H1 (cell line): ENCODE measurements around the gene FBXW8. TPM values are rescaled to one million over a fixed set of nuclear protein-coding genes. Genes with fewer than 3 reads are reported as not detected.

Source experiments
- CTCF ChIA-PET: fragments of 300-600 bp; sonication (Branson Sonifier 250); formaldehyde crosslinking; loops from one replicate; lab custom pipeline; 2021; ENCODE audit not compliant: partially characterized antibody; lab: Charles Lee
- POLR2A ChIA-PET: fragments of 300-600 bp; sonication (Branson Sonifier 250); formaldehyde crosslinking; loops from one replicate; lab custom pipeline; 2021; ENCODE audit warnings: inconsistent platforms; ENCODE audit not compliant: partially characterized antibody; lab: Charles Lee
- DNase-seq, 2 experiments: peaks; one replicate each; pipeline versions ENCODE4 v3.0.0 to v3.0.0-alpha.2; 2010 to 2022; ENCODE audit warnings: low spot score in 2 of 2, low read depth in 1 of 2, mixed read lengths in 1 of 2
- FAIRE-seq: peaks from 2 replicates; lab custom pipeline; 2011; peaks lifted over from hg19 to GRCh38; lab: Jason Lieb, UNC
- H2AFZ ChIP-seq: 2 replicates; pipeline ENCODE4 v1.8.1; 2012; ENCODE audit warnings: low read length, inconsistent platforms
- H2AK5ac ChIP-seq: 2 replicates; pipeline ENCODE4 v1.6.1; 2013; ENCODE audit warnings: low read depth, low read length
- H2BK120ac ChIP-seq: replicated peaks from 2 replicates; pipeline ENCODE3; 2013; ENCODE audit warnings: low read depth, low read length, inconsistent platforms
- H2BK12ac ChIP-seq: 2 replicates; pipeline ENCODE4 v1.6.1; 2013; ENCODE audit warnings: low read depth, low read length
- H2BK15ac ChIP-seq: 2 replicates; pipeline ENCODE4 v1.6.1; 2013; ENCODE audit warnings: low read length
- H2BK20ac ChIP-seq: 2 replicates; pipeline ENCODE4 v1.6.1; 2013; ENCODE audit warnings: low read length
- H2BK5ac ChIP-seq: 2 replicates; pipeline ENCODE4 v1.6.1; 2013; ENCODE audit warnings: low read depth, low read length
- H3K14ac ChIP-seq: 2 replicates; pipeline ENCODE4 v1.6.1; 2013; ENCODE audit warnings: inconsistent platforms; ENCODE audit not compliant: insufficient read length
- H3K18ac ChIP-seq: 2 replicates; pipeline ENCODE4 v1.6.1; 2013; ENCODE audit warnings: low read length; ENCODE audit errors: extremely low read depth
- H3K23ac ChIP-seq: 2 replicates; pipeline ENCODE4 v1.6.1; 2013; ENCODE audit warnings: inconsistent platforms; ENCODE audit not compliant: insufficient read length
- H3K23me2 ChIP-seq: 2 replicates; pipeline ENCODE4 v1.6.1; 2013; ENCODE audit warnings: low read depth, low read length
- H3K27ac ChIP-seq: 2 replicates; pipeline ENCODE4 v1.6.1; 2011; ENCODE audit warnings: low read depth, low read length, inconsistent platforms
- H3K27me3 ChIP-seq, 4 experiments: replicated peaks in 1 of 4; 1 replicate in 1 of 4; 2 replicates in 3 of 4; pipeline versions ENCODE4 v1.6.1 to v1.8.1; 2011 to 2013; ENCODE audit warnings: low read length in 3 of 4, mild to moderate bottlenecking in 3 of 4, inconsistent platforms in 2 of 4, mixed read lengths in 2 of 4, moderate library complexity in 1 of 4; ENCODE audit not compliant: control insufficient read depth in 3 of 4, insufficient read depth in 3 of 4; ENCODE audit errors: extremely low read depth in 1 of 4
- H3K36me3 ChIP-seq, 4 experiments: 2 replicates each; pipeline versions ENCODE4 v1.6.1 to v1.8.1; 2011 to 2013; ENCODE audit warnings: mild to moderate bottlenecking in 4 of 4, low read length in 3 of 4, moderate library complexity in 2 of 4, control low read depth in 1 of 4, inconsistent platforms in 1 of 4; ENCODE audit not compliant: insufficient read depth in 4 of 4, control insufficient read depth in 2 of 4
- H3K4ac ChIP-seq: replicated peaks from 2 replicates; pipeline ENCODE3; 2013; ENCODE audit warnings: low read length, low read depth, mixed read lengths, inconsistent platforms; ENCODE audit not compliant: insufficient read length
- H3K4me1 ChIP-seq, 4 experiments: replicated peaks in 1 of 4; 1 replicate in 1 of 4; 2 replicates in 3 of 4; pipeline versions ENCODE4 v1.6.1 to v1.8.1; 2011 to 2013; ENCODE audit warnings: low read length in 3 of 4, inconsistent platforms in 2 of 4, mixed read lengths in 1 of 4; ENCODE audit not compliant: insufficient read depth in 4 of 4, control insufficient read depth in 3 of 4
- H3K4me2 ChIP-seq, 2 experiments: 2 replicates each; pipeline versions ENCODE4 v1.6.1 to v1.8.1; 2011 to 2013; ENCODE audit warnings: low read depth in 2 of 2, low read length in 2 of 2, control low read depth in 1 of 2, inconsistent platforms in 1 of 2, mild to moderate bottlenecking in 1 of 2; ENCODE audit not compliant: insufficient read depth in 1 of 2
- H3K4me3 ChIP-seq, 4 experiments: fragments of 200-600, 300-600 bp in 1 of 4; sonication (generic), shearing (Covaris generic), sonication (Bioruptor Twin) in 1 of 4; 2 replicates each; pipeline versions ENCODE4 v1.5.1 to v1.8.1; 2011 to 2016; ENCODE audit warnings: low read length in 4 of 4, low read depth in 3 of 4, control low read depth in 2 of 4, inconsistent platforms in 2 of 4, mild to moderate bottlenecking in 2 of 4, mixed read lengths in 1 of 4, moderate library complexity in 1 of 4; ENCODE audit not compliant: insufficient read depth in 2 of 4; ENCODE audit errors: extremely low read depth in 1 of 4
- H3K56ac ChIP-seq: replicated peaks from 2 replicates; pipeline ENCODE3; 2013; ENCODE audit warnings: low read depth, mild to moderate bottlenecking, mixed read lengths, low read length, inconsistent platforms; ENCODE audit not compliant: insufficient read length
- H3K79me1 ChIP-seq: 2 replicates; pipeline ENCODE4 v1.6.1; 2013; ENCODE audit warnings: low read depth, low read length, control low read depth
- H3K79me2 ChIP-seq, 2 experiments: 2 replicates each; pipeline versions ENCODE4 v1.6.1 to v1.8.1; 2012 to 2013; ENCODE audit warnings: low read length in 2 of 2, mild to moderate bottlenecking in 2 of 2, inconsistent platforms in 1 of 2; ENCODE audit not compliant: insufficient read depth in 2 of 2, control insufficient read depth in 1 of 2
- H3K9ac ChIP-seq, 4 experiments: replicated peaks in 1 of 4; 1 replicate in 1 of 4; 2 replicates in 3 of 4; pipeline versions ENCODE4 v1.6.1 to v1.8.1; 2011 to 2013; ENCODE audit warnings: low read depth in 3 of 4, low read length in 3 of 4, control low read depth in 2 of 4, mild to moderate bottlenecking in 2 of 4, moderate library complexity in 2 of 4, inconsistent platforms in 1 of 4; ENCODE audit errors: extremely low read depth in 1 of 4
- H3K9me3 ChIP-seq, 2 experiments: 2 replicates each; pipeline versions ENCODE4 v1.6.1 to v1.8.1; 2012 to 2013; ENCODE audit warnings: mild to moderate bottlenecking in 2 of 2, moderate library complexity in 2 of 2, control low read depth in 1 of 2, inconsistent platforms in 1 of 2, low read depth in 1 of 2, low read length in 1 of 2, mixed read lengths in 1 of 2; ENCODE audit not compliant: insufficient read depth in 2 of 2
- H4K20me1 ChIP-seq, 2 experiments: replicated peaks in 1 of 2; 2 replicates each; pipeline versions ENCODE3 to v1.8.1; 2011 to 2013; ENCODE audit warnings: inconsistent platforms in 2 of 2, low read length in 2 of 2, mild to moderate bottlenecking in 1 of 2; ENCODE audit not compliant: insufficient read depth in 2 of 2, control insufficient read depth in 1 of 2
- H4K5ac ChIP-seq: 2 replicates; pipeline ENCODE4 v1.6.1; 2013; ENCODE audit warnings: low read length, low read depth, mixed read lengths, inconsistent platforms; ENCODE audit not compliant: insufficient read length
- H4K8ac ChIP-seq: 2 replicates; pipeline ENCODE4 v1.8.0; 2013; ENCODE audit warnings: mild to moderate bottlenecking, moderate library complexity, low read length, inconsistent platforms; ENCODE audit not compliant: insufficient read depth; ENCODE audit errors: extremely low read depth
- H4K91ac ChIP-seq: replicated peaks from 2 replicates; pipeline ENCODE3; 2013; ENCODE audit warnings: low read length, mixed read lengths, inconsistent platforms; ENCODE audit not compliant: insufficient read length
- BRCA1 ChIP-seq: IDR thresholded peaks from 2 replicates; pipeline ENCODE4 v1.6.1; 2012; ENCODE audit warnings: low read depth, low read length, improper control_type of control experiment
- CBX5 ChIP-seq: fragments of 300-800, 300-1000 bp; sonication (generic); IDR thresholded peaks from 2 replicates; pipeline ENCODE4 v1.7.1; 2016; ENCODE audit warnings: antibody characterized with exemption, low read length, low read depth
- CBX8 ChIP-seq: fragments of 300-800, 300-1000 bp; sonication (generic); IDR thresholded peaks from 2 replicates; pipeline ENCODE4 v1.7.1; 2016; ENCODE audit warnings: low read depth, low read length, borderline replicate concordance
- CHD2 ChIP-seq: IDR thresholded peaks from 2 replicates; pipeline ENCODE4 v1.6.1; 2012; ENCODE audit warnings: low read length, improper control_type of control experiment
- EGR1 ChIP-seq: IDR thresholded peaks from 2 replicates; pipeline ENCODE4 v1.6.1; 2011; ENCODE audit warnings: low read depth, low read length, borderline replicate concordance
- GTF2F1 ChIP-seq: IDR thresholded peaks from 2 replicates; pipeline ENCODE4 v1.6.1; 2012; ENCODE audit warnings: low read depth, low read length, improper control_type of control experiment, borderline replicate concordance
- POU5F1 ChIP-seq: IDR thresholded peaks from 2 replicates; pipeline ENCODE4 v1.6.1; 2011; ENCODE audit warnings: low read depth, mild to moderate bottlenecking, low read length, moderate library complexity
- SIN3A ChIP-seq, 2 experiments: IDR thresholded peaks in 1 of 2; conservative IDR thresholded peaks in 1 of 2; 2 replicates each; pipeline ENCODE4 v1.6.1; 2011 to 2012; ENCODE audit warnings: low read length in 2 of 2, improper control_type of control experiment in 1 of 2, low read depth in 1 of 2, mild to moderate bottlenecking in 1 of 2
- SIX5 ChIP-seq: IDR thresholded peaks from 2 replicates; pipeline ENCODE4 v1.6.1; 2011; ENCODE audit warnings: mild to moderate bottlenecking, low read depth, low read length
- TEAD4 ChIP-seq: IDR thresholded peaks from 2 replicates; pipeline ENCODE4 v1.6.1; 2012; ENCODE audit warnings: low read depth, low read length, inconsistent platforms, mixed read lengths
- USF2 ChIP-seq: IDR thresholded peaks from 2 replicates; pipeline ENCODE4 v1.6.1; 2011; ENCODE audit warnings: low read length, improper control_type of control experiment
- WGBS, 2 experiments: shearing (Covaris generic) in 1 of 2; methylation state at CpG; one replicate each; pipeline versions ENCODE4 v1.1.6 to v1.1.7; 2013 to 2015; ENCODE audit warnings: low lambda C conversion rate in 2 of 2, mixed read lengths in 2 of 2, inconsistent platforms in 1 of 2, low coverage in 1 of 2, missing lambda C conversion rate in 1 of 2; ENCODE audit not compliant: insufficient replicate concordance in 2 of 2, insufficient coverage in 1 of 2, insufficient read length in 1 of 2; ENCODE audit errors: extremely low coverage in 1 of 2, missing lambda C conversion rate in 1 of 2; 5-methylcytosine and 5-hydroxymethylcytosine counted together
- polyA plus RNA-seq, 7 experiments: library from polyadenylated mRNA; depleted of rRNA in 3 of 7; stranded (reverse) in 5 of 7; unstranded in 2 of 7; fragments of >200 nt in 5 of 7; fragments of 200-250 nt in 2 of 7; gene quantifications; 1 replicate in 5 of 7; 2 replicates in 1 of 7; 4 replicates in 1 of 7; pipeline versions ENCODE4 v1.2.1 to v1.2.3, GENCODE V29; 2011 to 2013; ENCODE audit warnings: missing spikeins in 2 of 7, mixed read lengths in 2 of 7
- total RNA-seq: library from RNA; stranded (reverse); fragmentation: NEBNext Ultra II Directional; extraction: Animal tissue kit (Norgen Biotek cat#: 25700); gene quantifications from 2 replicates; pipeline ENCODE4 v1.2.1, GENCODE V29; 2021

The FBXW8 gene
- total and polyA plus RNA-seq, 2 of the 8 experiments (the other 6 are each of a cell fraction or from before 2014, with no cell fraction given) = 15.8 to 16.0 TPM

DNA sequence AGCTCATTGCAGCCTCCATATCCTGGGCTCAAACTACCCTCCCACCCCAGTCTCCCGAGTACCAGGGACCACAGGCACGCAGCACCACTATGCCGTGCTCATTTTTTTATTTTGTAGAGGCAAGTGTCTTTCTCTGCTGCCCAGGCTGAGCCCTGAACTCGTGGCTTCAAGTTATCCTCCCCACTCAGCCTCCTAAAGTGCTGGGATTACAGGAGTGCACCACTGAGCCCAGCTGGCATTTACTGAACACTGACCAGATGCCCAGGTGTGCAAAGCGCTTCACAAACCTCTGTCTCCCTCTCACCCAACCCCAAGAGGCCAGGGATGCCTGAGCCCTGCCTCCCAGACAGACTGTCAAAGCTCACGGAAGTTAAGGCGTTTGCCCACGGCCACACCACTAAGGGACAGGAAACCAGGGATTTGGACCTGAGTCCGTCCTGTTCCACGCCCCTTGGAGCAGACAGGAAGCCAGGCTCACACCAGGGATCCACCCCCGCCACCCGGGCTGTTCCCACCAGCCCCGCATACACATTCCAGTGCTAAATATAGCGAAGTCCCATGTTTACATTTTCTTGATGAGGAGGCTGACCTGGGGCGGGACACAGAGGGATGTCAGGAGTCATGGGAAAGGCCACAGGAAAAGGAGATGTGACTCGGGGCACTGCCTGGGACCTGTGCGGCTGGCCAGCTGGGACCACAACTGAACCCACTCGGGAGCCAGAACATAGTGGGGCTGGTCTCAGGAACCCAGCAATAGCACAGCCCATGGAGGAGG lies 137.2 kb downstream of the FBXW8 start:
- Histone ChIP-seq H3K4me3 (no peak overlapping the region), H3K14ac (no peak overlapping the region), H3K9ac (no peak overlapping the region), H3K79me1 (no peaks in the 10 kb centered on the region), H3K18ac (no peak overlapping the region), H3K36me3 (no peaks in the 10 kb centered on the region), H3K23ac (no peak overlapping the region), H3K9me3 (no peaks in the 10 kb centered on the region), H3K56ac (no peak overlapping the region), H3K79me2 (no peaks in the 10 kb centered on the region), H2AK5ac (peak overlapping the region; percentile 96; the same call in 1 of the 2 replicates), H3K23me2 (no peaks in the 10 kb centered on the region), H4K91ac (peak overlapping the region; percentile 25), H4K5ac (no peak overlapping the region), H4K8ac (no peak overlapping the region), H2BK12ac (peak overlapping the region; percentile 81; the same call in 1 of the 2 replicates), H3K27me3 (no peaks in the 10 kb centered on the region), H3K27ac (no peak overlapping the region), H4K20me1 (no peaks in the 10 kb centered on the region), H3K4me1 (peaks cover 2 to 35% (median 26%) of the 10 kb centered on the region in 4 experiments), H3K4me2 (no peak overlapping the region), H2BK5ac (0 out of 2 replicates have a peak overlapping the region, but pooled peaks have one; percentile 48), H3K4ac (no peak overlapping the region), H2BK15ac (peak overlapping the region; percentile 97), H2BK120ac (no peak overlapping the region), H2AFZ (no peak overlapping the region), H2BK20ac (0 out of 2 replicates have a peak overlapping the region, but pooled peaks have one; percentile 72)
- DNase-seq (no peak), FAIRE-seq (no peak)
- POLR2A ChIA-PET = interaction anchor here (1.0 to 1.4 kb wide), 2 partner anchors 10 to 54 kb away, joined by 3 to 4 read pairs; no protein-coding TSS in a partner anchor
- CTCF ChIA-PET = interaction anchor here (1.1 to 2.5 kb wide), 5 partner anchors 9 to 71 kb away, joined by 4 to 21 read pairs (median 6); no protein-coding TSS in a partner anchor
- 85% methylated on average over 18 of the region's 18 CpGs; no CpG with 5 or more reads in 1 of the 2 experiments for WGBS, 2 experiments
- TF ChIP-seq SIN3A (conservative IDR thresholded peaks at IDR 0.05 in 1 of 2, IDR thresholded peaks at IDR 0.05 in 1 of 2; ENCODE audit: low read depth in 1 of 2, low read length in 2 of 2) (no peak), CBX5 (no peak), CBX8 (no peak), TEAD4 (no peak; the same call in 1 of the 2 replicates), CHD2 (no peak), SIX5 (no peak), EGR1 (no peak), POU5F1 (no peak), USF2 (no peak), GTF2F1 (no peak), BRCA1 (no peak)
